HepG2 (cell line): ENCODE measurements around the gene MPC2. TPM values are rescaled to one million over a fixed set of nuclear protein-coding genes. Genes with fewer than 3 reads are reported as not detected.

Experiments
- ATAC-seq: fragments of 200-7000 bp; cut with Tn5 transposase; 3 replicates; pipeline ENCODE4 v1.9.1; 2020; ENCODE audit warnings: mild to moderate bottlenecking, moderate library complexity
- BruUV-seq: library from RNA; stranded (reverse); fragments of 400-500 nt; replicated peaks from 2 replicates; lab custom pipeline; 2021; lab: Mats Ljungman, UMichigan
- CTCF ChIA-PET: fragments of 300-600 bp; formaldehyde crosslinking; extraction: SDS; loops from one replicate; lab custom pipeline; 2021; ENCODE audit warnings: low total read pairs, inconsistent platforms, low intra/inter-chr PET ratio; lab: Yijun Ruan, JAX
- POLR2A ChIA-PET: fragments of 350-600 bp; sonication (Branson Sonifier 250); formaldehyde crosslinking; loops from one replicate; lab custom pipeline; 2020; ENCODE audit warnings: antibody characterized with exemption, inconsistent platforms; lab: Yijun Ruan, JAX
- DNase-seq: peaks from one replicate; pipeline ENCODE4 v3.0.0-alpha.2; 2015; ENCODE audit warnings: low spot score
- FAIRE-seq: peaks from 3 replicates; lab custom pipeline; 2011; peaks lifted over from hg19 to GRCh38; lab: Jason Lieb, UNC
- H2AFZ ChIP-seq: one replicate; pipeline ENCODE4 v1.6.1; 2011; ENCODE audit warnings: low read length, inconsistent platforms
- H3K27ac ChIP-seq: fragments of 300-600 bp; 3 replicates; pipeline ENCODE4 v1.8.0; 2011; ENCODE audit warnings: mixed run types, mild to moderate bottlenecking, mixed read lengths, low read length, inconsistent platforms; ENCODE audit not compliant: insufficient read depth; ENCODE audit errors: extremely low read length
- H3K27me3 ChIP-seq, 2 experiments: fragments of 200-600 bp in 1 of 2; 2 replicates in 1 of 2; 3 replicates in 1 of 2; pipeline versions ENCODE4 v1.6.0 to v1.8.0; 2011; ENCODE audit warnings: low read length in 2 of 2, mild to moderate bottlenecking in 2 of 2, moderate library complexity in 2 of 2, inconsistent platforms in 1 of 2; ENCODE audit not compliant: insufficient read depth in 2 of 2, control insufficient read depth in 1 of 2
- H3K36me3 ChIP-seq, 2 experiments: fragments of 200-600 bp in 1 of 2; replicated peaks in 1 of 2; 2 replicates in 1 of 2; 3 replicates in 1 of 2; pipeline versions ENCODE4 v1.5.1 to v1.8.0; 2011; ENCODE audit warnings: low read length in 2 of 2, inconsistent platforms in 1 of 2; ENCODE audit not compliant: insufficient read depth in 2 of 2, control insufficient read depth in 1 of 2
- H3K4me1 ChIP-seq: 2 replicates; pipeline ENCODE4 v1.5.1; 2012; ENCODE audit warnings: low read length, inconsistent platforms; ENCODE audit not compliant: insufficient read depth
- H3K4me2 ChIP-seq: 2 replicates; pipeline ENCODE4 v1.6.0; 2011; ENCODE audit warnings: low read depth, low read length, inconsistent platforms
- H3K4me3 ChIP-seq, 3 experiments: fragments of 200-600 bp in 1 of 3; sonication (generic), shearing (Covaris generic) in 1 of 3; replicated peaks in 1 of 3; 2 replicates each; pipeline ENCODE4 v1.5.1; 2011 to 2016; ENCODE audit warnings: low read length in 3 of 3, inconsistent platforms in 2 of 3, low read depth in 2 of 3, mild to moderate bottlenecking in 2 of 3, control low read depth in 1 of 3, mixed read lengths in 1 of 3; ENCODE audit not compliant: insufficient read depth in 1 of 3
- H3K79me2 ChIP-seq: one replicate; pipeline ENCODE4 v1.6.1; 2011; ENCODE audit warnings: low read length, inconsistent platforms; ENCODE audit not compliant: insufficient read depth
- H3K9ac ChIP-seq: 2 replicates; pipeline ENCODE4 v1.6.0; 2011; ENCODE audit warnings: mild to moderate bottlenecking, low read depth, low read length, inconsistent platforms; ENCODE audit not compliant: insufficient read depth
- H3K9me3 ChIP-seq: 2 replicates; pipeline ENCODE4 v1.5.1; 2012; ENCODE audit warnings: mild to moderate bottlenecking, low read length
- H4K20me1 ChIP-seq: 2 replicates; pipeline ENCODE4 v1.6.0; 2011; ENCODE audit warnings: inconsistent platforms, mild to moderate bottlenecking, low read length, moderate library complexity; ENCODE audit not compliant: insufficient read depth
- KLF12 ChIP-seq: sonication (generic); formaldehyde crosslinking; IDR thresholded peaks from 2 replicates; pipeline ENCODE4 v1.4.0; 2020; ENCODE audit warnings: missing genetic modification reagents, borderline replicate concordance
- NR2F1 ChIP-seq, 2 experiments: fragments of 450-650 bp in 1 of 2; formaldehyde crosslinking in 1 of 2; IDR thresholded peaks; 2 replicates each; pipeline versions ENCODE4 v1.5.0 to v1.6.1; 2016 to 2020; ENCODE audit warnings: mild to moderate bottlenecking in 1 of 2, missing compliant biosample characterization in 1 of 2, missing genetic modification reagents in 1 of 2, moderate library complexity in 1 of 2
- POGZ ChIP-seq: sonication (generic); formaldehyde crosslinking; IDR thresholded peaks from 2 replicates; pipeline ENCODE4 v1.4.0; 2020; ENCODE audit warnings: mild to moderate bottlenecking, missing genetic modification reagents
- WGBS: methylation state at CpG from one replicate; pipeline ENCODE4 v1.1.6; 2017; ENCODE audit warnings: low lambda C conversion rate; 5-methylcytosine and 5-hydroxymethylcytosine counted together
- in situ Hi-C: cut with HindIII; loops from 2 replicates; pipeline ENCODE4 v1.10.0; 2017; ENCODE audit warnings: low pct_unique_long_range_greater_than_20kb; ENCODE audit not compliant: extremely low pct_ligation_motif_present
- intact Hi-C: fragments of 100-400 bp; cut with micrococcal nuclease; formaldehyde crosslinking; loops from one replicate; pipeline ENCODE4 v1.10.0; 2022; ENCODE audit not compliant: unreplicated experiment
- polyA plus RNA-seq, 8 experiments: library from polyadenylated mRNA; depleted of rRNA in 3 of 8; stranded (reverse) in 7 of 8; unstranded in 1 of 8; fragments of >200 nt; fragmentation: Illumina TruSeq in 4 of 8; extraction: Trizol in 4 of 8; gene quantifications; 2 replicates each; pipeline versions ENCODE4 v1.2.1 to v1.2.3, GENCODE V29; 2011 to 2016; ENCODE audit warnings: low read depth in 4 of 8, missing spikeins in 1 of 8, mixed read lengths in 1 of 8; ENCODE audit not compliant: insufficient read depth in 1 of 8
- total RNA-seq, 5 experiments: library from RNA; depleted of rRNA; stranded (reverse); fragments of >200 nt; fragmentation: Illumina TruSeq; extraction: Trizol; gene quantifications; 2 replicates each; pipeline ENCODE4 v1.2.3, GENCODE V29; 2016; ENCODE audit warnings: low read depth in 1 of 5
- TF ChIP-seq, protein P1 (sequence below): sonication (generic); formaldehyde crosslinking; IDR thresholded peaks from 2 replicates; pipeline ENCODE4 v1.5.0; 2020; ENCODE audit warnings: mild to moderate bottlenecking, missing genetic modification reagents

Gene MPC2
- total and polyA plus RNA-seq, 2 of the 13 experiments (the other 11 are each of a cell fraction or from before 2014, with no cell fraction given), result 38.8 to 136 TPM

DNA sequence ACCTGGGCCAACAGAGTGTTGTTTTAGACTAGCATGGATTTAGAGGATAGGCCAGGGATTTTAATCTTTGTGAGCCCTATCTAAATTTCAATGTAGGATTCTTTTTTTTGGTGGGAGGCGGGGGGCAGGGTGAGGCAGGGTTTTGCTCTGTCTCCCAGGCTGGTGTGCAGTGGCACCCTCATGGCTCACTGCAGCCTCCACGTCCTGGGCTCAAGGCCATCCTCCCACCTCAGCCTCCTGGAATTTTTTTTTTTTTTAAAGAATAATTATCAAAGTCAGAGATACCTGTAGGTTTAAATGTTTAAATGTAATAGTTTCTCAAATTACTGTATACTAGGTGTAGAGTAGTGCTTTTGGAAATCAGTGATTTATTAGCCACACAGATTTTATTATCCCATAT lies 3.4 kb upstream of the MPC2 start:
- DNase-seq (no peak), ATAC-seq (no peak), FAIRE-seq (no peak)
- Histone ChIP-seq H3K9me3 (no peaks in the 10 kb centered on the region), H3K9ac (no peak overlapping the region), H2AFZ (no peak overlapping the region), H3K79me2 (peaks cover 86% of the 10 kb centered on the region), H3K4me3 (no peak overlapping the region)
- intact Hi-C loops, result no loop called here
- 90% methylated on average over 2 of the region's 2 CpGs for WGBS
- TF ChIP-seq KLF12 (no peak), POGZ (CRISPR knock-in tag) (0 out of 2 replicates have a peak, but pooled peaks have one; percentile 23), NR2F1 (CRISPR knock-in tag; IDR thresholded peaks at IDR 0.05) (no peak)
- TF ChIP-seq, protein P1, sequence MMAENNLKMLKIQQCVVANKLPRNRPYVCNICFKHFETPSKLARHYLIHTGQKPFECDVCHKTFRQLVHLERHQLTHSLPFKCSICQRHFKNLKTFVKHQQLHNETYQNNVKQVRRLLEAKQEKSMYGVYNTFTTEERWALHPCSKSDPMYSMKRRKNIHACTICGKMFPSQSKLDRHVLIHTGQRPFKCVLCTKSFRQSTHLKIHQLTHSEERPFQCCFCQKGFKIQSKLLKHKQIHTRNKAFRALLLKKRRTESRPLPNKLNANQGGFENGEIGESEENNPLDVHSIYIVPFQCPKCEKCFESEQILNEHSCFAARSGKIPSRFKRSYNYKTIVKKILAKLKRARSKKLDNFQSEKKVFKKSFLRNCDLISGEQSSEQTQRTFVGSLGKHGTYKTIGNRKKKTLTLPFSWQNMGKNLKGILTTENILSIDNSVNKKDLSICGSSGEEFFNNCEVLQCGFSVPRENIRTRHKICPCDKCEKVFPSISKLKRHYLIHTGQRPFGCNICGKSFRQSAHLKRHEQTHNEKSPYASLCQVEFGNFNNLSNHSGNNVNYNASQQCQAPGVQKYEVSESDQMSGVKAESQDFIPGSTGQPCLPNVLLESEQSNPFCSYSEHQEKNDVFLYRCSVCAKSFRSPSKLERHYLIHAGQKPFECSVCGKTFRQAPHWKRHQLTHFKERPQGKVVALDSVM (CRISPR knock-in tag), result peak; percentile 95
- TF ChIP-seq, all 625 proteins: peak for 2
- H3K27ac ChIP-seq, result no peak overlapping the region
- peaks cover 14% of the 10 kb centered on the region; the same call in 1 of the 2 replicates for H3K4me1 ChIP-seq
- ChIA-PET POLR2A (no interaction called here), CTCF (no interaction called here)
- in situ Hi-C loops, result no loop called here
- peaks cover 8% of the 10 kb centered on the region for H4K20me1 ChIP-seq
- peaks cover 0 to 5% of the 10 kb centered on the region in 2 experiments; a peak in 2 of 5 replicates for H3K36me3 ChIP-seq
- BruUV-seq, result no TSS peak
- peak overlapping the region; percentile 12; the same call in 1 of the 2 replicates for H3K4me2 ChIP-seq
- peaks cover 0 to 3% of the 10 kb centered on the region in 2 experiments; a peak in 1 of 5 replicates for H3K27me3 ChIP-seq
